ENCODE measurements around the gene ZC2HC1B.

GRCh38 chr6:143877584-143878271, 13.5 kb downstream of the ZC2HC1B start:
- TF ChIP-seq CTCF (IDR thresholded peaks at IDR 0.05) (no peak), ZFX (IDR thresholded peaks at IDR 0.05; ENCODE audit: borderline replicate concordance) (no peak)

Data from 22Rv1 (cell line).